Stimulated activated CD4-positive, alpha-beta T cell treated with anti-CD3 and anti-CD28 coated beads, Interleukin-1b, Interleukin-23, amount 100 ng/mL, for 48 hours (primary cell): ENCODE data around the gene SLC5A4.
A peak's percentile ranks its signal among the peaks of the same experiment; 100 is the strongest.
"Not testable (repeated sequence)": the region's sequence is repeated elsewhere in the genome, so short reads cannot be mapped to it uniquely, and the experiment has no call there.

Source experiments
- DNase-seq: peaks from one replicate; pipeline ENCODE4 v3.0.0-alpha.2; 2020

SLC5A4 gene

GRCh38 chr22:32255217-32255616 is at the start of gene SLC5A4:
SLC5A4 (minus strand) TSS chr22:32255347; CDS start chr22:32255329, 18 bp downstream.
- DNase-seq, result no peak

- not testable (repeated sequence) for DNase-seq
Observed at GRCh38 chr22:32293921-32294320, 38.8 kb upstream of the SLC5A4 start.

- no peak for DNase-seq
Observed at GRCh38 chr22:32286290-32286840, 31.2 kb upstream of the SLC5A4 start.

GRCh38 chr22:32281072-32281471 is 25.9 kb upstream of the SLC5A4 start:
- no peak for DNase-seq

GRCh38 chr22:32275353-32275752 is 20.2 kb upstream of the SLC5A4 start:
- not testable (repeated sequence) for DNase-seq

GRCh38 chr22:32271389-32271788 is 16.2 kb upstream of the SLC5A4 start:
- no peak for DNase-seq

GRCh38 chr22:32270641-32271369 is 15.7 kb upstream of the SLC5A4 start:
- no peak for DNase-seq

GRCh38 chr22:32269316-32269715 is 14.2 kb upstream of the SLC5A4 start:
- DNase-seq, result no peak

- DNase-seq, result no peak
Observed at GRCh38 chr22:32267011-32267410, 11.9 kb upstream of the SLC5A4 start.

GRCh38 chr22:32265882-32266767 is 11.0 kb upstream of the SLC5A4 start:
- DNase-seq, result peak; percentile 79

- not testable (repeated sequence) for DNase-seq
Observed at GRCh38 chr22:32263678-32264077, 8.5 kb upstream of the SLC5A4 start.

- no peak for DNase-seq
Observed at GRCh38 chr22:32261306-32261705, 6.2 kb upstream of the SLC5A4 start.

GRCh38 chr22:32258791-32259190 is 3.6 kb upstream of the SLC5A4 start:
- DNase-seq, result no peak

GRCh38 chr22:32255726-32256125 is 579 bp upstream of the SLC5A4 start:
- DNase-seq, result no peak

- DNase-seq, result no peak
Observed at GRCh38 chr22:32249231-32249630, 5.9 kb downstream of the SLC5A4 start.

- no peak for DNase-seq
Observed at GRCh38 chr22:32248276-32248675, 6.9 kb downstream of the SLC5A4 start.

GRCh38 chr22:32246166-32246565 is 9.0 kb downstream of the SLC5A4 start:
- no peak for DNase-seq

GRCh38 chr22:32245042-32245441 is 10.1 kb downstream of the SLC5A4 start:
- DNase-seq, result no peak

- DNase-seq, result no peak
Observed at GRCh38 chr22:32244547-32244946, 10.6 kb downstream of the SLC5A4 start.

GRCh38 chr22:32240461-32240860 is 14.7 kb downstream of the SLC5A4 start:
- DNase-seq, result no peak

GRCh38 chr22:32237906-32238305 is 17.2 kb downstream of the SLC5A4 start:
- no peak for DNase-seq

GRCh38 chr22:32236970-32237369 is 18.2 kb downstream of the SLC5A4 start:
- DNase-seq, result no peak

- no peak for DNase-seq
Observed at GRCh38 chr22:32233091-32233490, 22.1 kb downstream of the SLC5A4 start.
